OCI-M2 (cell line): ENCODE measurements around the gene ZNF787.
A peak's percentile ranks its signal among the peaks of the same experiment; 100 is the strongest.
"Not testable (repeated sequence)": the region's sequence is repeated elsewhere in the genome, so short reads cannot be mapped to it uniquely, and the experiment has no call there.

Experiments
- DNase-seq: peaks from one replicate; lab custom pipeline; 2025; ENCODE audit not compliant: unreplicated experiment; lab: John Stamatoyannopoulos, UW

ZNF787 gene

DNA sequence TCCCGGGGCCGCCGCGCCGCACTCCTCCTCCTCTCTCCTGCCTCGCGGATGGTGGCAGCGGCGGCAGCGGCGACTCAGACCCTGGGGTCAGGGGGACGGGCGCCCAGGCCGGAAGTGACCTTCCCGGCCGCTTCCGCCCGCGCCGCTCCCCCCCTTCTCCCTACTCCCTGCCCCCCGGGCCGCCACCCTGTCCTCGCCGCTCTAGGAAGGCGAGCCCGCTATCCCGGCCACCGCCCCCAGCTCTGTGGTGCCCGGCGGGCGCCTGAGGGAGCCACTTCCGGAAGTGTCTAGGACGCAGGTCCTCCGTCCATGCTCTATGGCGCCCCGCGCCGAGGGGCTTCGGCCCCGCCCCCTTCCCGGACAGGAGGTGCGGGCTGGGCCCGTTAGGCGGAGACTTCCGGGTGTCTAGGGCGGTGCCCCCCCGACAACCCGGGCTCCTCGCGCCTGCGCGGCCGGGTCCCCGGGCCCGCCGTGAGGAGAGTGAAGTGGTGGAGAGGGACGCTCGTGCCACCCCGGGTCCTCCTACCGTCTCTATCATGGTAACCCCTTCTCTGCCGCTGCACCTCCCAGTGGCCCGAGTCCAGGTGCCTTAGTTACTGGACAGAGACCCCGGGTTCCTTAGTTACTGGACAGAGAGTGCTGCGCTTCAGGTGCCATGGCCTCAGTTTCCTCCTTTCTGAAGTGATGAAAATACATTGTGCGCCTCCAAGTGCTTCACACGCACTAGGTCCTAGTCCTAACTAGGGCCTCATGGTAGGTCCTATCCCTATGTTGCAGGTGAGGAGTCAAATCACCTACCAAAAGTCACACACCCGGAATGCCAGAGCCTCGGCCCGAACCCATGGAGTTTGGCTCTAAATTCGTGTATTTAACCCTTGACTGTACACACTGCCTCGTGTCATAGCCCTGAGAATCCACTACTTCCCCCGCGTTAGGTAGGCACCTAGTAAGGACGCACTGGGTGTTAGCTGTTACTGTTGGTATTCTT, at the start of gene ZNF787:
TSS of gene ZNF787 (minus strand) at position 116 of the 988 bp plus-strand sequence. CDS start 18,078 bp downstream, outside the sequence.
- DNase-seq: peak; percentile 81

DNA sequence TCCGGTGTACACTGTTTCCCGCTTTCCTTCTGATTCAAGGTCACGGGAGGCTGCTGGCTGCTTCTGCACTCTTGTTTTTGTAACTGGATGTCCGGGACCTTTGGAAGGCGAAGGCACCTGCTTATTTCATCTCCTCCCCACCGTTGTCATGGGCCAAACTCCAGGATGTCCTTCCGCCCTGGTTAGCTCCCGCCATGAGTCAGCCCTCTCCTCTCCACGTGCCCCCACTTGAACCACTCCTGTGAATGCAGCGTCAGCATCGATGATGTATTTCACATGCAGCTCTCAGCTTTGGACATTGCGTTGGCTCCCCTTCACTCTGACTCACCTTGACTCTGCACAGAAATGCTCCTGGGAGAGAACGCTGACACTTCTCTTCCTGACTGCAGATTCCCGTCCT, 49.2 kb upstream of the ZNF787 start:
- DNase-seq: no peak

DNA sequence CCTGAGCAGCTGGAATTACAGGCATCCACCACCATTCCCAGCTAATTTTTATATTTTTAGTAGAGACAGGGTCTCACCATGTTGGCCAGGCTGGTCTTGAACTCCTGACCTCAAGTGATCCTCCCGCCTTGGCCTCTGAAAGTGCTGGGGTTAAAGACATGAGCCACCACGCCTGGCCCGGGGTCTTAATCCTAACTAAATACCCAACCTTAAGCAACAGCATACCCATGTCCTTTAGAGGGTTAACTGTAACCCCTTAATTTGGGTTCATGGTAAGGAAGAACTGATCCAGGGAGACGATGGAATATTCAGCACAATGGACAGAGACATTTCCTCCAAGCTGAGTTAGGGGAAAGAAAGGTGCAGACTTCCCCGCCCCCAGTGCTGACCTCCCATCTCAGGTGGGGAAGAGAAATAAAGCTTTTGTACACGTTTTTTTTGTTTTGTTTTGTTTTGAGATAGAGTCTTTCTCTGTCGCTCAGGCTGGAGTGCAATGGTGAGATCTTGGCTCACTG, 46.0 kb upstream of the ZNF787 start:
- DNase-seq: no peak

DNA sequence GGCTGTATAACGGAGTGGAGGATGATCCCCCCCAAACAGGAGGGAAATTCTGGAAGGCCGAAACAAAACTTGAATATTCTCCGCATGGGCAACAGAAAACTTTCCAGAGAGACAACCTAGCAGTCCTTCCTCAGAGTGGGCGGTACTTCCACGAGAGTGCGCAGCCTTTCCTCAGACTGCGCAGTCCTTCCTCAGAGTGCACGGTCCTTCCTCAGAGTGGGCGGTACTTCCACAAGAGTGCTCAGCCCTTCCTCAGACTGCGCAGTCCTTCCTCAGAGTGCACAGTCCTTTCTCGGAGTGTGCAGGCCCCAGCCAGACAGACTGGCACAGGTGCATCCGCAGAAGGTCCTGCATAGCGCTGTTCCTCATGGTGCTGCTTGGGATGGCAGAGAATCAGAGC, 42.0 kb upstream of the ZNF787 start:
- DNase-seq: no peak

DNA sequence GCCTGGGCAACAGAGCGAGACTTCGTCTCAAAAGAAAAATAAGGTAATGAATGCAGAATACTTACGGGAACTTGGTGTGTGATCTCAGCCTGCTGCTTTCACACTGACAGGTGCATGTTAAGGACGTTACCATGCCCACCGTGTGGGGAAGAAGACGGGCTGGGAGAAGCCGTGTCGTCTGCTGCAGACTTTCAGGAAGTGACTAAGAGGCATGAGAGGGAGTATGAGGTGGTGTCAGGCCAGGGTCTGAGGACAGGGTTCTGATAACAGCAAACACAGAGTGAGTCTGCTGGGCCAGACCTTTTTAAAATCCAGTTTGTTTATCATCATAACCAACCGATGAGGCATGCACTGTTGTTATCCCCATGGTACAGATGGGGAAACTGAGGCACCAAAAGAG, 41.2 kb upstream of the ZNF787 start:
- no peak for DNase-seq

DNA sequence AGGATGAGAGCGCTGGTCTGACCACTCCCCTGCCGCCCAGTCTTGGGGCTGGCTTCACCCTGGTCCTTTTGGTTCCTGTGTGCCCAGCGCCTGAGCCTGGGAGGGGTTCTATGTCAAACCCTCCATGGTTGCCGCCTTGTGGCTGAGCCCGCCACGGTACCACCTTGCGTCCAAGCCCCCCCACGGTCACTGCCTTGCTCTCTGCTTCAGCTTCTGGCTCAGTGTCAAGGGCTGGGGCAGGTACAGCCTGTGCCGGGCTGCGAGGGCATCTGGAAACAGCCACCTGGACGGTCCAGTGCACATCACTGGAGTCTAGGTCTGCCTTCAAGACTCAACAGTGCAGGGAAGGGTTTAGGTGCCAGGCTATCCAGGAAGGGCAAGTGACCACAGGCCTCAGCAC, 40.4 kb upstream of the ZNF787 start:
- no peak for DNase-seq

DNA sequence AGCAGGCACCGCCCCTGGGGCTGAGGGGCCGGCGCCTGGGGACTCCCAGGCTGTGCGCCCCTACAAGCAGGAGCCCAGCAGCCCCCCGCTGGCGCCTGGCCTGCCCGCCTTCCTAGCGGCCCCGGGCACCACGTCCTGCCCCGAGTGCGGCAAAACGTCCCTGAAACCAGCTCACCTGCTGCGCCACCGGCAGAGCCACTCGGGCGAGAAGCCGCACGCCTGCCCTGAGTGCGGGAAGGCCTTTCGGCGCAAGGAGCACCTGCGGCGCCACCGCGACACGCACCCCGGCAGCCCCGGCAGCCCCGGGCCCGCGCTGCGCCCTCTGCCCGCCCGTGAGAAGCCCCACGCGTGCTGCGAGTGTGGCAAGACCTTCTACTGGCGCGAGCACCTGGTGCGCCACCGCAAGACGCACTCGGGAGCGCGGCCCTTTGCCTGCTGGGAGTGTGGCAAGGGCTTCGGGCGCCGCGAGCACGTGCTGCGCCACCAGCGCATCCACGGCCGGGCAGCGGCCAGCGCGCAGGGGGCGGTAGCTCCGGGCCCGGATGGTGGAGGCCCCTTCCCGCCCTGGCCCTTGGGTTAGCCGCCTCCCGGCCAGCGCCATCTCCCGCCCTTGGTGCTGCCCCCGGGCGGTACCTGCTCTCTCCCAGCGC, 38.7 kb upstream of the ZNF787 start:
- DNase-seq: no peak

DNA sequence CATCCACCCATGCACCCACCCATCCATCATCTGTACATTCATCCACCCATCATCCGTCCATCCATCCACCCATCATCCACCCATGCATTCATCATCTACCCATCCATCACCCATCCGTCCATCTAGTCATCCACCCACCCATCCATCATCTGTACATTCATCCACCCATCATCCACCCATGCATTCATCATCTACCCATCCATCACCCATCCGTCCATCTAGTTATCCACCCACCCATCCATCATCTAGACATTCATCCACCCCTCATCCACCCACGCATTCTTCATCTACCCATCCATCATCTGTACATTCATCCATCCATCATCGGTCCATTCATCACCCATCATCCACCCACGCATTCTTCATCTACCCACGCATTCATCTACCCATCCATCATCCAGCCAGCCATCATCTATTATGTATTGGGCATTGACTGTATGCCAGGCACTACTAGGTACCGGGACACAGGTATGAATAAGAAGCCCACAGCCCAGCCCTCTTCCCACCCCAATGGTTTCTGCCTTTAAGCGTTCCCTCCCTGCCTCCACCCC, 38.0 kb upstream of the ZNF787 start:
- DNase-seq: no peak

DNA sequence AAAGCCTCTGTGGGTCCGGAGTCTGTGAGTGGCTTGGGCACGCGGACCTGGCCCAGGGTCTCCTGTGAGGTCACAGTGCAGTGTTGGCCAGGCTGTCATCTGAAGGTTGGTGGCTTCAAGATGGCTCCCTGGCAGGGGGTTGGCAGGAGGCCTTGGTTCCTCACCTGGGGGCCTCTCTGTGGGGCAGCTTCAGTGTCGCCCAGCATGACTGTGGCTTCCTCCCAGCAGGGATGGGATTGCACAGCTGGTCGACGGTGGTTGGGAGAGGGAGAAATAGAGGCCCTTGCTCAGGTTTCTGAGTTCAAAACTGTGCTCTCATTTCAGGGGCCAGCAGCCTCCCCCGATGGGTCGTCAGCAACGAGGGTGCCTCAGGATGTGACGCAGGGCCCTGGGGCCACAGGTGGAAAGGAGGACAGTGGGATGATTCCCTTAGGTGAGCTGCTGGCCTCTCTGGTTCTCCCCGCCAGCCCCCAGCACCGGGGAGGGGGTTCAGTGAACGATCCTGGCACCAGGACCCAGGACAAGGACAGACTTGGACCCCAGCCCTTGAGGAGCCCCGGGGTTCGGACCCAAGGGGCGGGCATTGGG, 37.2 kb upstream of the ZNF787 start:
- no peak for DNase-seq

DNA sequence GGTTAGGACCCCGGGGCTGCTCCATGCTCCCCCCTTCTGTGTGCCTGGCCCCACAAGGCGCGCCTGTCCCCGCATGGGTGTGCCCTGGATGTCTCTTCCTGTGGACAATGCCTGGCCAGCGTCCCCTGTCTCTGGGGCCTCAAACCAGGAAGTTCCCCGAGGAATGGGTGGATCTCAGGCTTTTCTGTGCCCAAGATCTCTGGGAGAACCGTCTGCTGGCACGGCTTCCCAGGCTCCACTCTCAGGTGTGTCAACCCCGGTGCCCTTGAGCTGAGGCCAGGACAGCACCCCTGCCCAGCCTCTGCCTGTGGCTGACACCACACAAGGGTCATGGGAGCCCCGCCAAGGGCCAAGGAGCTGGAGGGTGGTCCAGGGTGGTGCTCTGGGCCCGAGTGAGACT, 35.7 kb upstream of the ZNF787 start:
- DNase-seq: no peak

DNA sequence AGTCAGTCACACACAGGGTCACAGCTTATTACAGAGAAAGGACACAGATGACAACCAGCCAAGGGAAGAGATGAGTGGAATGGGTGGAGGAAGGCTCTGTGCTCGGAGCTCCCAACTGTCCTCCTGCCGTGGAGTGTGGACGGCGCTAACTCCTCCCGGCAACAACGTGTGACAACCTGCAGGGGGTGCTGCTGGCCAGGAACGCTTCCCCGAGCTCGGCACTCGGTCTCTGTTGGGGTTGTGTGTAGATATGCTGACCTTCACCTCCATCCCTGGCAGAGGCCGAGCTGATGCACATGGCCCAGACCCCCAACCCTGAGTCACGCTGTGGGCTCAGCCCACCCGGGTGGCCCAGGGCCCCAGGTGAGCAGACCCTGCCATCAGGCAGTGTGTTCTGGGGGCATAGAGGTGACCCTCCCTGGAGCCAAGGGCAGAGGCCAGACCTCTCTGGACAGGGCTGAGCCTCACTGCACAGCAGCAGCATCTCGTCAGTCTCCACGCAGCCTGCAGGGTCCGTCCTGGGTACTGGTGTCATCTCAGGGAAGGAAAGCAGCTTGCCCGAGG, 34.1 kb upstream of the ZNF787 start:
- no peak for DNase-seq

DNA sequence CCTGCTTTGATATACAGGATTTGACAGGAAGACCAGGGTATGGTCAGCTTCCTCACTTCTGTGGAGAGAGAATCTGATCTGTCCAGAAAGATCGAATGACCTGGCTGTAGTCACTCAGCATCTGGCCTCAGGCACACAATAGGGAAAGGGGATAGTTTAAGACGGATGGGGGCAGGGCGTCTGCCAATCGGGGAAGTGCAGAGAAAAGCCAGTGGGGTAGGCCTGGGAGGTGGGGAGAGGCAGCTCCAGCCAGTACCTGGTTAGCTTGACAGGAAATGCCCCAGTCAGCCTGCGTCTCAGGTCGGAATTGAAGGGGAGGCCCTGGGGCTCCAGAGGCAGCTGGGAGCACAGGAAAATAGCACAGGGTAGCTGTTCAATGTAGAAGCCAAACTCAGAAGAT, 32.4 kb upstream of the ZNF787 start:
- DNase-seq: no peak

DNA sequence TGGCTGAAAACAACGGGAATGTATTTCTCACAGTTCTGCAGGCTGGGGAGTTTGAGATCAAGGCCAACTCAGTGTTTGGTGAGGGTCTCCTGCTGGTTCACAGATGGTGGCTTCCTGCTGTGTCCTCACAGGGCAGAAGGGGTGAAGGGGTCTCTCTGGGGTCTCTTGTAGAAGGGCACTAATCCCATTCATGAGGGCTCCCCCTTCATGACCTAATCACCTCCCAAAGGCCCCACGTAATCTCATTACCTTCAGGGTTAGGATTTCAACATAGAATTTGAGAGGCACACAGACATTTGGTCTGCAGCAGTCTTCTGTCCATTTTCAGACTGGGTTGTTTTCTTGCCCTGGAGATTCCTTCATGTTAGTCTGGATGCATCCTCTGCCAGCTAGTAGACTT, 31.5 kb upstream of the ZNF787 start:
- DNase-seq: no peak

DNA sequence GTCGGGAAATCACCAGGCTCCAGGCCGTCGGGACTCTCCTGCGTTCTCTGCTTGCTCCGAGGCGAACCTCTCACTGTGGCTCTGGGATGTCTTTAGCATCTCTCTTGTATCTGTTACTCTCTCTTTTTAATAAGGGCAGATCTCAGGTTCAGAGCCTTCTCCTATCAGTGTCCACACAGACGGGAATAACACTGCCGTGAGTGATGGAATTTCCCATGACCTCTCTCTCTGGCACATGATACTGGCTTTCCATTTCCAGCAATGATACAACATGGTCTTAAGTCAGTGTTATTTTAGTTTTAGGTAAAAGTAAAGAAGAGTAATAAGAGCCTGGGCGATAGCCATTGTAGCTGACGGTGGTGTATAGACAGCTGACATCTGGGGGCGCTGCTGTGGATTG, 29.3 kb upstream of the ZNF787 start:
- DNase-seq: no peak

DNA sequence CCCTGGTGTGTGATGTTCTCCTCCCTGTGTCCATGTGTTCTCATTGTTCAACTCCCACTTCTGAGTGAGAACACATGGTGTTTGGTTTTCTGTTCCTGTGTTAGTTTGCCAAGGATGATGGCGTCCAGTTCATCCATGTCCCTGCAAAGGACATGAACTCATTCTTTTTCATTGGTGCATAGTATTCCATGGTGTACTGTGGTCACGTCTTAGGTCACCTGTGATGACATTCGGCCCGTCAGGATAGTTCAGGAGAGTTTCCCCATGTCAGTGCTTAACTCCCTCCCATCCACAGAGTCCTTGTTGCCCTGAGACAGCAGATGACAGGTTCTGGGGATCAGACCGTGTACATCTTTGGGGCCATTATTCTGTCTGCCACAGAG, 28.6 kb upstream of the ZNF787 start:
- DNase-seq: no peak

DNA sequence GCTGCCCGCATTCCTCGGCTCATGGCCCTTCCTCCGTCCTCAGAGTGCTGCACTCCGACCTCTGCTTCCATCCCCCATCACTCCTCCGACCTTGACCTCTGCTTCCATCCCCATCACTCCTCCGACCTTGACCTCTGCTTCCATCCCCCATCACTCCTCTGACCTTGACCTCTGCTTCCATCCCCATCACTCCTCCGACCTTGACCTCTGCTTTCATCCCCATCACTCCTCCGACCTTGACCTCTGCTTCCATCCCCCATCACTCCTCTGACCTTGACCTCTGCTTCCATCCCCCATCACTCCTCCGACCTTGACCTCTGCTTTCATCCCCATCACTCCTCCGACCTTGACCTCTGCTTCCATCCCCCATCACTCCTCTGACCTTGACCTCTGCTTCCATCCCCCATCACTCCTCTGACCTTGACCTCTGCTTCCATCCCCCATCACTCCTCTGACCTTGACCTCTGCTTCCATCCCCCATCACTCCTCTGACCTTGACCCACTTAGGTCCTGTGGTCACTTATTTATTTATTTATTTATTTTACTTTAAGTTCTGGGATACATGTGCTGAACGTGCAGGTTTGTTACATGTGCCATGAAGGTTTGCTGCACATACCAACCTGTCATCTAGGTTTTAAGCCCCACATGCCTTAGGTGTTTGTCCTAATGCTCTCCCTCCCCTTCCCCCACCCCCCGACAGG, 28.0 kb upstream of the ZNF787 start:
- DNase-seq: not testable (repeated sequence)

DNA sequence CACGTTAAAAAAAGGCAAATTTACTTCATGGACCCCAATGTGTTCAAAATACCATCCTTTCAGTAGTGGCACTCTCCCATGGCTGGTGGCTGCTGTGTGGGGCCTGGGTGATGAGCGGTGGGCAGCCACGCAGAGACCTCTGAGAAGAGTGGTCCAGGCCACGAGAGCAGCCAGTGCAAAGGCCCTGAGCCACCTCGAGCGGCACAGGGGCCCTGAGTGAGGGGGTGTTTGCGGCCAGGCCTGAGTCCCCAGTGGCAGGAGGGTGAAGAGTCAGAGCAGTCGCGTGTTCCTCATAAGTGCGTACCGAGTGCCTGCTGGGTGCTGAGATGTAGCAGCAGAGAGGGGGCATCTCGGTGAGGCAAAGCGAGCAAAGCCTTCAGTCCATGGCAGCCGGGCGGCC, 27.0 kb upstream of the ZNF787 start:
- no peak for DNase-seq

DNA sequence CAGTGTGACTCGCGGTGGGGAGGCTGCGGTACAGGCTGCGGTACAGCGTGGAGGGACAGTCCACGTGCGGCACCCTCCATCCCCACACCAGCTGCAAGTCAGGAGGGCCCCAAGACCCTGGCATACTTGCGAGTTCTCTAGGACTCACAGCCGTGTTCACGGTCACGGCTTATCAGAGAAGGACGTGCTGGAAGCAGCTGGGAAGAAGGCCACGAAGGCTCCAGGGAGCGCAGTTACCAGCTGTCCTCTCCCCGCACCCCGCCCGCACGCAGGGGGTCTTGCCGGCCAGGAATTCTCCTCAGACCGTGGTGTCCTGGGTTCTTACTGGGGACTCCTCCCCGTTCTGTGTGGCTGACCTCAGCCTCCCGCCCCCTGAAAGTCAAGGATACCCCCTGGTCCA, 26.2 kb upstream of the ZNF787 start:
- no peak for DNase-seq

DNA sequence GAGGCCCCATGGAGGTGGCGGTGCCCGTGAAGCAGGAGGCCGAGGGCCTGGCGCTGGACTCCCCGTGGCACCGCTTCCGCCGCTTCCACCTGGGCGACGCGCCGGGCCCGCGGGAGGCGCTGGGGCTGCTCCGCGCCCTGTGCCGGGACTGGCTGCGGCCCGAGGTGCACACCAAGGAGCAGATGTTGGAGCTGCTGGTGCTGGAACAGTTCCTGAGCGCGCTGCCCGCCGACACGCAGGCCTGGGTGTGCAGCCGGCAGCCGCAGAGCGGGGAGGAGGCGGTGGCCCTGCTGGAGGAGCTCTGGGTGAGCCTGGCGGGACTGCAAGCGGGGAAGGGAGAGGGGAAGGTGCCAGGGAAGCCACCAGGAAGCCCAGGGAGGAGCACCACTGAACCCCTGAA, 25.8 kb upstream of the ZNF787 start:
- no peak for DNase-seq

DNA sequence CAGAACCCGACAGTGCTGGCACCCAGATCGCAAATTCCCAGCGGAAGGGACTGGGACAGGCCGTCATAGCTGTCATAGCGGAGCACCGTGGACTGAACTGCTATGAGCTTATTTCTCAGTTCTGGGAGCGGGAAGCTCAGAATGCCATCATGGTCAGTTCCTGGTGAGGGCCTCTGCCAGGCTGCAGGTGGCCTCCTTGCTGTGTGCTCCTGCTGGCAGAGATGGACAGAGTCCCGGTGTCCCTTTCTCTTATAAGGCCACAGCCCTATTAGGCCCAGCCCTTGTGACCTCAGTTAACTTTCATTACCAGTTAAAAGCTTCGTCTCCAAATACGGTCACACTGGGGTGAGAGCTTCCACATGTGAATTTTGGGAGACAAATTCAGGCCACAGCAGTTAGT, 24.6 kb upstream of the ZNF787 start:
- DNase-seq: no peak

DNA sequence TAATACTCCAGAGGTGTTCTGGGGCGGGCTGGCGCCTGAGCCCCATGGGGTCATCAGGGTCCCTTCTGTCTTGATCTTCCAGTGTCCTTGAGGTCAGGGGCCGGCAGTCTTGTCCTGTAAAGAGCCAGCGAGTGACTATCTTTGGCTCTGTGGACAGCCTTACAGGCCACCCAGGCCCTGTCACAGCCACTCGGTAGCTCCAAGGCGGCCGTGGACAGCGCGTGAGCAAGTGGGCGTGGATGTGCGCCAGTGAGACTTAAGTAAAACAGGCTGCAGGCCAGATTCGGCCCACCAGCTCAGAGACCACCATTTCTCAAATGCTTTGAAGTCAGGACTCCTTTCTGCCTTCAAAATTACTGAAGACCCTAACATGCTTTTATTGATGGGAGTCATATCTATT, 23.7 kb upstream of the ZNF787 start:
- no peak for DNase-seq
